ENCODE results near the gene CLDN6. TPM values are rescaled to one million over a fixed set of nuclear protein-coding genes. Genes with fewer than 3 reads are reported as not detected.

Gene CLDN6
- total RNA-seq, 1 donor from 2014 or later = not detected

DNA sequence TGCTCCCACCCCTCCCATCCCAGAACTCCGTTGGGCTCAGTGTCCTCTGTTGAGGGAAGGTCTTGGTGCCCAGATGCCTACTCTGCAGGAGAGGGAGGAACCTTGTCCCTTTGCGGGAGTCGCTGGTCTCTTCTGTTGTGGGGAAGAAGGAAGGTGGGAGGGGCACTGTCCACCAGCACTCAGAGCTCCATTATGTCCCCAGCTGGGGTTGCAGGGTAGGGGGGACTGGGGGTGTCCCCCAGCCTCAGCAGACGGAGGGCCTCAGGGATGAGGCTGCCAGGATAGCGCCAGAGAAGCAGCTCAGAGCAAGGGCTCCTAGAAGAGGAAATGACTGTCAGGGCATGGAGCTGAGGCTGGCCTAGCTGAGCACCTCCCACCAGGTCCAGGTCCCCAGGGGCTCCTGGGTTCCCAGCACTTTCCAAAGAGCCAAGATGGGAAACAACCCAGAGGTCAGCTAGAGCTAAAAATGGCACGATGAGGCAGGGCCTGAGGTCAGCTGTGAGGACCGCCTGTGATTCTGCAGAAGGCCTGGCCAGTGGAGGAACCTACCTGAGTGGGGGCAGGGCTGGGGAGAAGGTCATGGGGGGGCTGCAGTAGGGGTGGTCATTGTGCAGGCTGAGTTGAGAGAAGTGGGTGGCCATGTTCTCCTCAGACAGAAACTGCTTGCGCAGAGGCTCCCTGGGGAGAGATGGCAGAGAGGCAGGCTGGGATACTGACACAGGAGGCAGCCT is 4.9 kb upstream of the CLDN6 start:
- Histone ChIP-seq H3K4me1 (peaks cover 49% of the 10 kb centered on the region), H3K27ac (peak overlapping the region; percentile 91), H3K27me3 (peaks cover 7% of the 10 kb centered on the region), H3K36me3 (peaks cover 14% of the 10 kb centered on the region), H3K4me3 (peak overlapping the region; percentile 68), H3K9me3 (no peaks in the 10 kb centered on the region)
- intact Hi-C loops (cut with DNase I) = no loop called here
- DNase-seq (no peak), ATAC-seq (no peak)
- TF ChIP-seq, protein P1, sequence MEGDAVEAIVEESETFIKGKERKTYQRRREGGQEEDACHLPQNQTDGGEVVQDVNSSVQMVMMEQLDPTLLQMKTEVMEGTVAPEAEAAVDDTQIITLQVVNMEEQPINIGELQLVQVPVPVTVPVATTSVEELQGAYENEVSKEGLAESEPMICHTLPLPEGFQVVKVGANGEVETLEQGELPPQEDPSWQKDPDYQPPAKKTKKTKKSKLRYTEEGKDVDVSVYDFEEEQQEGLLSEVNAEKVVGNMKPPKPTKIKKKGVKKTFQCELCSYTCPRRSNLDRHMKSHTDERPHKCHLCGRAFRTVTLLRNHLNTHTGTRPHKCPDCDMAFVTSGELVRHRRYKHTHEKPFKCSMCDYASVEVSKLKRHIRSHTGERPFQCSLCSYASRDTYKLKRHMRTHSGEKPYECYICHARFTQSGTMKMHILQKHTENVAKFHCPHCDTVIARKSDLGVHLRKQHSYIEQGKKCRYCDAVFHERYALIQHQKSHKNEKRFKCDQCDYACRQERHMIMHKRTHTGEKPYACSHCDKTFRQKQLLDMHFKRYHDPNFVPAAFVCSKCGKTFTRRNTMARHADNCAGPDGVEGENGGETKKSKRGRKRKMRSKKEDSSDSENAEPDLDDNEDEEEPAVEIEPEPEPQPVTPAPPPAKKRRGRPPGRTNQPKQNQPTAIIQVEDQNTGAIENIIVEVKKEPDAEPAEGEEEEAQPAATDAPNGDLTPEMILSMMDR (IDR thresholded peaks at IDR 0.05) = no peak

GRCh38 chr16:3022208-3022683 is 4.3 kb upstream of the CLDN6 start:
- Histone ChIP-seq H3K4me3 (peak overlapping the region; percentile 68), H3K27ac (peak overlapping the region; percentile 91), H3K4me1 (peaks cover 49% of the 10 kb centered on the region), H3K27me3 (peaks cover 11% of the 10 kb centered on the region), H3K9me3 (no peaks in the 10 kb centered on the region), H3K36me3 (peaks cover 13% of the 10 kb centered on the region)
- intact Hi-C loops (cut with DNase I) = no loop called here
- ATAC-seq (peak; percentile 45), DNase-seq (peak; percentile 94)
- TF ChIP-seq, protein P1 (IDR thresholded peaks at IDR 0.05) = no peak

DNA sequence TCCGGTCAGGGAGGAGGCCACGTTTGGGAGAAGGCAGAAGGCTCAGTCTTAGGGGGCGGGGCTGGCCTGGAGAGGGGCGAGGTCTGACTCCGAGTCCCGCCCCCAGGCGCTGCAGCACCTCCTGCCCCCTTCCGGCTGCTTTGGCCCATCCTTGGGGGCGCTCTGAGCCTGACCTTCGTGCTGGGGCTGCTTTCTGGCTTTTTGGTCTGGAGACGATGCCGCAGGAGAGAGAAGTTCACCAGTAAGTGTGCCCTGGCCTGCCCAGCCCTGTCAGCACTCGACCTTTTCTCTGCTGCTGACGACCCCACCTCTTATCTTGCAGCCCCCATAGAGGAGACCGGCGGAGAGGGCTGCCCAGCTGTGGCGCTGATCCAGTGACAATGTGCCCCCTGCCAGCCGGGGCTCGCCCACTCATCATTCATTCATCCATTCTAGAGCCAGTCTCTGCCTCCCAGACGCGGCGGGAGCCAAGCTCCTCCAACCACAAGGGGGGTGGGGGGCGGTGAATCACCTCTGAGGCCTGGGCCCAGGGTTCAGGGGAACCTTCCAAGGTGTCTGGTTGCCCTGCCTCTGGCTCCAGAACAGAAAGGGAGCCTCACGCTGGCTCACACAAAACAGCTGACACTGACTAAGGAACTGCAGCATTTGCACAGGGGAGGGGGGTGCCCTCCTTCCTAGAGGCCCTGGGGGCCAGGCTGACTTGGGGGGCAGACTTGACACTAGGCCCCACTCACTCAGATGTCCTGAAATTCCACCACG is 3.6 kb upstream of the CLDN6 start:
- intact Hi-C loops (cut with DNase I) = no loop called here
- Histone ChIP-seq H3K9me3 (no peaks in the 10 kb centered on the region), H3K4me1 (peaks cover 49% of the 10 kb centered on the region), H3K27me3 (peaks cover 12% of the 10 kb centered on the region), H3K4me3 (peak overlapping the region; percentile 68), H3K36me3 (peaks cover 7% of the 10 kb centered on the region), H3K27ac (peak overlapping the region; percentile 91)
- TF ChIP-seq, protein P1 (IDR thresholded peaks at IDR 0.05) = peak; percentile 32
- DNase-seq (peak; percentile 93), ATAC-seq (peak; percentile 59)

DNA sequence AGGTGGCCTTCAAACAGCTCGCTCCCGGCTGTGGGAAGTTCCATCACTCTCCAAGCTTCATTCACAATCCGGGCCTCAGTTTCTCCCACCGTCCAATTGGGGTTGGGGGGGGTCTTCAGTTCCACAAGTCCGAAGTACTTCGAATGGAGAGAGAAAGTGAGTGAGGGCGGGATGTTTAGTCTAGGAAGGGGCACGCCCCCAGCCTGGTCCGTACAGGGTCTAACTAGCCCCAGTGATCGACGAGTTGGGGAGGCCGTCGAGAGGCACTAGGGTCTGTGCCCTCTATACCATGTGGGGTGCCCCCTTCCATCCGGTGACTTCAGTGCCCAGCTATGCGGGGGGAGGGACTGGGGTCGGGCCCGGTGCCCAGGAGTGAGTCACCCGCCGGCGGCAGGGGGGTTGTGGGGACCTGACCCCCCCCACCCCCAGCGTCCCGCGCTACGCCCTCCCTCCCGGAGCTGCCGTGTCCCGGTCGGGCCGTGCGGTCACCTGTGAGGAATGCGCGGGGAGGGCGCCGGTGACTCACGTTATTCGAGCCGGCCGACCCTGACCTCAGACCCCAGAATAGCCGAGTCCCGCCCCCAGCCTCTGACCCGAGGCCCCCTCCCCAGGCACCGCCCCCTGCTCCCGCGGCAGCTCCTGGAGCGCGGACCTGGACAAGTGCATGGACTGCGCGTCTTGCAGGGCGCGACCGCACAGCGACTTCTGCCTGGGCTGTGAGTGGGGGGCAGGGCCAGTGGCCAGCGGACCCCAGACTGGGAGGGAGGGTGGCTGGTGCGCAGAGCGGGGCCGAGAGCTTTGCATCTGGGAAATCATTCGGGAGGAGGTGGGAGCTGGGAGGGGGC is 2.8 kb upstream of the CLDN6 start:
- ATAC-seq = peak; percentile 64
- H3K4me1 ChIP-seq = peaks cover 49% of the 10 kb centered on the region
- peak overlapping the region; percentile 68 for H3K4me3 ChIP-seq
- DNase-seq = peak; percentile 94
- H3K27me3 ChIP-seq = peaks cover 12% of the 10 kb centered on the region
- TF ChIP-seq, protein P1 (IDR thresholded peaks at IDR 0.05) = no peak
- H3K9me3 ChIP-seq = no peaks in the 10 kb centered on the region
- intact Hi-C loops (cut with DNase I) = no loop called here
- peak overlapping the region; percentile 91 for H3K27ac ChIP-seq
- no peaks in the 10 kb centered on the region for H3K36me3 ChIP-seq

- intact Hi-C loops (cut with DNase I) = no loop called here
- DNase-seq = peak; percentile 91
These were observed 2.2 kb upstream of the CLDN6 start, which contains the start of gene TNFRSF12A for GRCh38 chr16:3020247-3020603. Gene TNFRSF12A, plus strand, starts transcription at chr16:3020368. Its CDS starts 30 bp downstream, at chr16:3020398.

More at GRCh38 chr16:3020247-3020603, 2.2 kb upstream of the CLDN6 start, which contains the start of gene TNFRSF12A:
- Histone ChIP-seq H3K27me3 (peaks cover 12% of the 10 kb centered on the region), H3K4me1 (peaks cover 49% of the 10 kb centered on the region), H3K27ac (peak within 1 kb of the TSS; percentile 91), H3K9me3 (no peaks in the 10 kb centered on the region), H3K36me3 (no peaks in the 10 kb centered on the region), H3K4me3 (peak within 1 kb of the TSS; percentile 68)
- ATAC-seq = peak; percentile 63
- TF ChIP-seq, protein P1 (IDR thresholded peaks at IDR 0.05) = no peak
